HG02623 (cell line): ENCODE results near the gene ACTRT2.

Experiments
- ATAC-seq: cut with Tn5 transposase; IDR thresholded peaks from one replicate; pipeline ENCODE4 v1.9.1; 2021; ENCODE audit warnings: moderate library complexity; ENCODE audit not compliant: unreplicated experiment

ACTRT2 gene

DNA sequence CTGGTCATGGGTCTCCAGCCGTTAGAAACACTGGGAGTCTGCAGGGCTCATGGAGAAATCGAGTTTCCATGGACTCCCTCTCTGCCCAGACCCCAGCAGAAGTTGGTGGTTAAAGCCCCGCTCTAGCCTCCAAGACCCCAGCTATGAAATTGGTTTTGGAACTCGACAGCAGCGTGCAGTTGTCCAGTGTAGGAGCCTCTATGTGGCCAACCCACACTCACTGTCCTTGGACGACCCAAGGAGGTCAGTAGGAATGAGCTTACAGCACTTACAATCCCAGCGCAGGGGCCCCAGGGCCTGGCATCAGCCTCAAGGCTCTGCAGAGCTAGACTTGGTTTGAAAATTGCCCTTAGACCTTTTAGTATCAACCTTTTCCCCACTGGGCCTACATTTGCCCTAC lies 44.5 kb downstream of the ACTRT2 start:
- ATAC-seq, result no peak

- no peak for ATAC-seq
These were observed 45.0 kb downstream of the ACTRT2 start for GRCh38 chr1:3066250-3066711.

DNA sequence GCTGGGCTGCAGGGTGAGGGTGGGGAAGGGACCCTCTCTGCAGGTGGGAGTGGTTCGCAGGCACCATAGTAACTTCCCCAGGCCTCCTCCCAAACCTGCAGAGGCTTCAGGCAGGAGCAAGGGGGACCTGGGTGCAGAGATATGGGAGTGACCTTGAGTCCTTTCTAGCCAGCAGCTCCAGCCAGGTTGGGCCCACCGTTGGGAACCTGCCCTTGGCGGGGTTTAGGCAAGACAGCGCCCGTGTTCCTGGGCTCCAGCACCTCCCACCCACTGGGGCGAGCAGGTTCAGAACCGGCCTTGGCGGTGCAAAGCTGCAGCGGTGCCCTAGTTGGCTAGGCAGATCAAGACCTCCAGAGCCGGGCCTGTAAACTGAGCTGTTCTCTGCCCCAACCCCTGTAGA lies 45.6 kb downstream of the ACTRT2 start:
- ATAC-seq, result no peak

DNA sequence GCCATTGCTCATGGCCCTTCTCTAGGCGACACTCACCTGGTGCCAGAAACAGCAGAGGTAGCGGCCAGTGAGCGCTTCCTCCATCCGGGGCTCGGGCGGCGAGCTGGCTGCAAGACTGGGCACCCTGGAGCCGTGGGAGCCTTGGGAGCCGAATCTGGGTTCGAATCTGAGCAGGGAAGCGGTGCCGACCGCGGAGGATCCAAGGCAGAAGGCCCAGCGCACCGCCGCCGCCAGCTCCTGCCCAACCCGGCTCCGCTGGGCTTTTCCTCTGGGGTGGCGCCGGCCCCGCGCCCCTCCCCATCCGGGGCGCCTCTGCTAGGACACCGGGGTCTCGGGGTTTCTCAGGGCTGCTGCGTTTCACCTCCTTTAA lies 46.0 kb downstream of the ACTRT2 start:
- no peak for ATAC-seq

GRCh38 chr1:3067671-3068563 lies 46.6 kb downstream of the ACTRT2 start:
- no peak for ATAC-seq

DNA sequence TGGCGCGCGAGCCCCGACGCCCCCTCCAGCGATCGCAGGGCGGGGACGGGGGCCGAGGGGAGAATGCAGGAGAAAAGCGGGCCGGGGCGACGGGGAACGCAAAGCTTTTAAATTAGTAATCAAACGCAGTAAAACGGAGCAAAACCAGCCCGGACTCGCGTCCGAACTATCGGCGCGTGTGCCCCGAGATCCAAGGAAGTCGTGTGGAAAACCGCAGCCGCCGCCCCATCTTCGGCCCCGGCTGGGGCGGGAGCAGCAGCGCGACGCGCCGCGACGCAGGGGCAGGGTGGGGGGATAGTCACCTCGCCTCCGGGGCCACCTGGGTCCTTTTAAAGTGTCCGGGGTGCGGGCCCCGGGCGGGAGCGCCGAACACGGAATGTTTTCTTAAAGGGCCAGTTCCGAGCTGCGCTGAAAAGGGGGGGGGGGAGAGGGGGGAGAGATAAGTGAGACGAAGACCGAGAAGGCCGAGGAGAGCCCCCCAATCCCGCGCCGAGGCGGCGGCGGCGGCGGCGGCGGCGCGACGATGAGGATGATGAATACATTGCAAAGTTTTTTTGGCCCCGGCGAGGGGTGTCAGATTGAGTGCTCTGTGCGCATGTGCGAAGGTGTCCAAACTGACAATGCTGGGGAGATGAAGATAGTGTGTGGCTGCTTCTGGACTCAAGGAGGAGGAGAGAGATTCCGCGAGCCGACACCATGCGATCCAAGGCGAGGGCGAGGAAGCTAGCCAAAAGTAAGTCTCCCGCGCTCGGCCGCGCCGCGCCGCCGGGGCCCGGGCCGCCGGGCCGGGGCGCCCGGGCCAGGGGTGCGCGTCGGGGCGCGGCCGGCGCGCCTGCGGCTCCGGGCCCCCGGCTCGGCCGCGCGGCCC lies 47.5 kb downstream of the ACTRT2 start, which contains the start of gene PRDM16:
Gene PRDM16, plus strand, starts transcription at position 640 of the 868 bp plus-strand sequence. Its CDS starts 57 bp downstream, at position 697.
- ATAC-seq, result no peak

GRCh38 chr1:3069491-3070308 lies 48.4 kb downstream of the ACTRT2 start:
- ATAC-seq, result no peak

- no peak for ATAC-seq
These were observed 49.0 kb downstream of the ACTRT2 start for GRCh38 chr1:3070309-3070643.

GRCh38 chr1:3070644-3071564 lies 49.6 kb downstream of the ACTRT2 start:
- no peak for ATAC-seq

GRCh38 chr1:3071565-3072390 lies 50.5 kb downstream of the ACTRT2 start:
- ATAC-seq, result no peak
